A549 (cell line): Measurements from ENCODE around the gene ZBTB42. TPM values are rescaled to one million over a fixed set of nuclear protein-coding genes. Genes with fewer than 3 reads are reported as not detected.

Source experiments
- ATAC-seq, 2 experiments: fragments of 200-7000 bp in 1 of 2; fragments of >200 bp in 1 of 2; cut with Nextera tagmentation in 1 of 2; cut with Tn5 transposase in 1 of 2; 3 replicates each; pipeline versions ENCODE4 v1.8.0 to v1.9.1; 2018 to 2020; ENCODE audit warnings: mild to moderate bottlenecking in 1 of 2, moderate library complexity in 1 of 2
- CTCF ChIA-PET: fragments of 300-600 bp; sonication (Branson Sonifier 250); formaldehyde crosslinking; extraction: SDS; loops from one replicate; lab custom pipeline; 2021; ENCODE audit warnings: antibody characterized with exemption, inconsistent platforms; lab: Yijun Ruan, JAX
- POLR2A ChIA-PET: fragments of 350-600 bp; formaldehyde crosslinking; extraction: SDS; loops from one replicate; lab custom pipeline; 2021; ENCODE audit warnings: antibody characterized with exemption, inconsistent platforms; lab: Yijun Ruan, JAX
- DNase-seq, 2 experiments: peaks; one replicate each; pipeline versions ENCODE4 v3.0.0 to v3.0.0-alpha.2; 2011 to 2016; ENCODE audit warnings: low read depth in 1 of 2, low spot score in 1 of 2
- FAIRE-seq: peaks from 2 replicates; lab custom pipeline; 2011; peaks lifted over from hg19 to GRCh38; lab: Jason Lieb, UNC
- H3K27ac ChIP-seq, 2 experiments: fragments of >200 bp; sonication (Bioruptor Twin); formaldehyde crosslinking; 3 replicates each; pipeline ENCODE4 v1.5.1; 2016 to 2017
- H3K4me1 ChIP-seq: fragments of >200 bp; sonication (Bioruptor Twin); formaldehyde crosslinking; 3 replicates; pipeline ENCODE4 v1.6.1; 2016
- H3K4me2 ChIP-seq: fragments of >200 bp; sonication (Bioruptor Twin); formaldehyde crosslinking; 3 replicates; pipeline ENCODE4 v1.6.1; 2016
- H3K4me3 ChIP-seq: fragments of >200 bp; sonication (Bioruptor Twin); formaldehyde crosslinking; 3 replicates; pipeline ENCODE4 v1.5.1; 2016
- H3K9me3 ChIP-seq: fragments of >200 bp; sonication (Bioruptor Twin); formaldehyde crosslinking; 3 replicates; pipeline ENCODE4 v1.6.1; 2016
- EHMT2 ChIP-seq: fragments of 200-600 bp; sonication (generic); IDR thresholded peaks from 2 replicates; pipeline ENCODE4 v1.6.1; 2016; ENCODE audit warnings: antibody characterized with exemption, low read depth, mild to moderate bottlenecking, moderate library complexity
- FOXS1 ChIP-seq: fragments of 250-450 bp; sonication (Bioruptor Pico); IDR thresholded peaks from 2 replicates; pipeline ENCODE4 v1.5.0; 2020; ENCODE audit warnings: mild to moderate bottlenecking, moderate library complexity
- HOXA7 ChIP-seq: fragments of 250-450 bp; sonication (Bioruptor Pico); IDR thresholded peaks from 2 replicates; pipeline ENCODE4 v1.5.0; 2020; ENCODE audit warnings: mild to moderate bottlenecking, moderate library complexity
- JUN ChIP-seq, 2 experiments: fragments of >200 bp; sonication (Bioruptor Twin); formaldehyde crosslinking; IDR thresholded peaks; 2 replicates in 1 of 2; 3 replicates in 1 of 2; pipeline ENCODE4 v1.6.1; 2016 to 2017
- JUNB ChIP-seq: fragments of >200 bp; sonication (Bioruptor Twin); formaldehyde crosslinking; IDR thresholded peaks from 2 replicates; pipeline ENCODE4 v1.6.1; 2016
- KDM5A ChIP-seq: fragments of 200-600 bp; sonication (generic); IDR thresholded peaks from 2 replicates; pipeline ENCODE4 v1.6.1; 2016; ENCODE audit warnings: antibody characterized with exemption, mild to moderate bottlenecking
- MAFK ChIP-seq: fragments of 450-650 bp; IDR thresholded peaks from 2 replicates; pipeline ENCODE4 v1.6.1; 2014; ENCODE audit not compliant: partially characterized antibody
- MAZ ChIP-seq: fragments of 150-350 bp; IDR thresholded peaks from 2 replicates; pipeline ENCODE4 v1.6.1; 2014; ENCODE audit warnings: antibody characterized with exemption, low read depth, low read length, borderline replicate concordance
- MYC ChIP-seq: IDR thresholded peaks from 2 replicates; pipeline ENCODE4 v1.6.1; 2012; ENCODE audit warnings: mild to moderate bottlenecking, inconsistent platforms, low read length, improper control_type of control experiment, borderline replicate concordance
- NFE2L2 ChIP-seq: fragments of 150-350 bp; conservative IDR thresholded peaks from 2 replicates; pipeline ENCODE4 v1.6.1; 2014; ENCODE audit warnings: low read length
- POLR2A ChIP-seq: IDR thresholded peaks from 2 replicates; pipeline ENCODE4 v1.6.1; 2012; ENCODE audit warnings: mild to moderate bottlenecking, low read length
- RARB ChIP-seq: fragments of 250-450 bp; sonication (Bioruptor Pico); IDR thresholded peaks from 2 replicates; pipeline ENCODE4 v1.8.0; 2021; ENCODE audit warnings: mild to moderate bottlenecking, moderate library complexity
- SMC3 ChIP-seq: fragments of >200 bp; sonication (Bioruptor Twin); formaldehyde crosslinking; IDR thresholded peaks from 3 replicates; pipeline ENCODE4 v1.6.1; 2018; ENCODE audit warnings: inconsistent platforms
- ZFP36 ChIP-seq: fragments of 450-650 bp; IDR thresholded peaks from 2 replicates; pipeline ENCODE4 v1.6.1; 2014; ENCODE audit warnings: borderline replicate concordance; ENCODE audit not compliant: partially characterized antibody
- WGBS: methylation state at CpG from one replicate; pipeline ENCODE4 v1.1.6; 2017; ENCODE audit errors: missing lambda C conversion rate; 5-methylcytosine and 5-hydroxymethylcytosine counted together
- polyA plus RNA-seq, 4 experiments: library from polyadenylated mRNA; depleted of rRNA in 3 of 4; stranded (reverse); fragments of >200 nt; fragmentation: RNase III in 1 of 4; extraction: RNeasy Plus Mini Kit Qiagen cat#74134 plus additional on column Dnase treatment in 1 of 4; gene quantifications; 2 replicates in 3 of 4; 3 replicates in 1 of 4; pipeline ENCODE4 v1.2.3, GENCODE V29; 2011 to 2017
- TF ChIP-seq, protein P1 (sequence below): IDR thresholded peaks from 2 replicates; pipeline ENCODE4 v1.6.1; 2012
- TF ChIP-seq, protein P2 (sequence below): IDR thresholded peaks from 2 replicates; pipeline ENCODE4 v1.6.1; 2012
- TF ChIP-seq, protein P3 (sequence below): fragments of >200 bp; sonication (Bioruptor Twin); formaldehyde crosslinking; IDR thresholded peaks from 3 replicates; pipeline ENCODE4 v1.6.1; 2016
- TF ChIP-seq, protein P4 (sequence below): fragments of 450-650 bp; IDR thresholded peaks from 2 replicates; pipeline ENCODE4 v1.6.1; 2014; ENCODE audit warnings: antibody characterized with exemption
- TF ChIP-seq, protein P5 (sequence below): fragments of >200 bp; sonication (Bioruptor Twin); formaldehyde crosslinking; IDR thresholded peaks from 3 replicates; pipeline ENCODE4 v1.5.1; 2016
- TF ChIP-seq, protein P6 (sequence below): fragments of 250-450 bp; sonication (Bioruptor Pico); IDR thresholded peaks from 2 replicates; pipeline ENCODE4 v1.5.0; 2020; ENCODE audit warnings: low read depth, mild to moderate bottlenecking, moderate library complexity
- TF ChIP-seq, protein P7 (sequence below): fragments of 250-450 bp; sonication (Bioruptor Pico); IDR thresholded peaks from 2 replicates; pipeline ENCODE4 v1.5.0; 2021; ENCODE audit warnings: mild to moderate bottlenecking, moderate library complexity, borderline replicate concordance

Gene ZBTB42
- polyA plus RNA-seq, 2 of the 4 experiments (the other 2 are of a cell fraction), result 1.6 to 2.6 TPM

DNA sequence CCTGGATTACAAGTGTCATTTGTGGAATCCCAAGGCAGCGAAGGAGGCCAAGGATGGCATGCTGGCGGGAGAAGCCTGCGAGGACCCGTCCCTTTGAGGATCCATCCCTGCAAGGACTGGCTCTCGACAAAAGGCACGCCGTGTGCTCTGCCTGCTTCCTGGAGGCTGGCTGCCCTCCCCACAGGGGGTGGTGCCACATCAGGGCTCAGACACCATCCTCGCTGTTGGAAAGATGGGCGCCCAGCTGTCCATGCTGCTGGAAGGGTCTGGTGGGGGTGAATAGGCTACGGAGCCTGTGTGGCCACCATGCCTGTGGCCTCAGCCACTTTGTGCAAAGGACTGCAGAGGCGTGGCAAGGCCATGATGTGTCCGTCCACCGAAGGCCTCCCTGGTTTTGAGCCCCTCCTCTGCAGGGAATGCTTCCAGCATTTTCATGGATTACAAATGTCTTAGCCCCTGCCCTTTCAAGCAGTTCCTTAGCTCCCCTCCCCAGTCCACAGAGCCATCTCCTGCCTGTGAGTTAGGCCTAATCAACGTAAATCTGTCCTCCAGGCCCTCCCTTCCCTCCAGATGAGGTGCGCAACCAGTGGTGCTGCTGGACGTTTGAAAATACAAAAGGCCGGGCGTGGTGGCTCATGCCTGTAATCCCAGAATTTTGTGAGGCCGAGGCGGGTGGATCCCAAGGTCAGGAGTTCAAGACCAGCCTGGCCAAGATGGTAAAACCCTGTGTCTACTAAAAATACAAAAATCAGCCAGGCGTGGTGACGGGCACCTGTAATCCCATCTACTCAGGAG lies 22.1 kb downstream of the ZBTB42 start:
- no peak for FAIRE-seq
- WGBS, result 84% methylated on average over 22 of the region's 22 CpGs
- ChIA-PET CTCF (interaction anchor here (1.0 to 1.3 kb wide), 2 partner anchors 48 to 111 kb away, joined by 3 read pairs; no protein-coding TSS in a partner anchor), POLR2A (no interaction called here)
- no peak overlapping the region for H3K4me2 ChIP-seq
- peaks cover 14% of the 10 kb centered on the region for H3K4me1 ChIP-seq
- DNase-seq, result no peak
- no peak for ATAC-seq
- TF ChIP-seq MYC, result no peak
- H3K27ac ChIP-seq, result no peak overlapping the region
- H3K4me3 ChIP-seq, result no peak overlapping the region
- H3K9me3 ChIP-seq, result no peaks in the 10 kb centered on the region

DNA sequence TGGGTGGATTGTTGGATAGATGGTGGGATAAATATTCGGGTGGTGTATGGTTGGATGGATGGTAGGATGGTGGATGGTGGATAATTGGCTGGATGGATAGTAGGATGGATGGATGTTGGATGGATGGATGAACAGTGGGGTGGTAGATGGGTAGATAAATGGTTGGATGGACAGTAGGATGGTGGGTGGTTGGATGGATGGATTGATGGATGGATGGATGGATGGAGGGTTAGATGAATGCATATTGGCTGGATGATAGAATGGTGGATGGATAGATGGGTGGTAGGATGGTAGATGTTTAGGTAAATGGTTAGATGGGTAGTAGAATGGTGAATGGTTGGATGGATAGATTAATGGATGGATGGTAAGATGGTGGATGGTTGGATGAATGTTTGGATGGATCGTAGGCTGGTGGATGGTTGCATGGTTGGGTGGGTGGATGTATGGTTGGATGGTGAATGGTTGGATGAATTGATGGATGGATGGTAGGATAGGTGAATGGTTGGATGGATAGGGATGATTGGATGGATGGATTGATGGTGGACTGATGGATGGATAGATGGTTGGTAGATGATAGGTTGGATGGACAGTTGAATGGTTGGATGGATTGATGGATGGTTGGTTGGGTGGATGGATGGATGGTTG lies 23.6 kb downstream of the ZBTB42 start:
- no peak for FAIRE-seq

DNA sequence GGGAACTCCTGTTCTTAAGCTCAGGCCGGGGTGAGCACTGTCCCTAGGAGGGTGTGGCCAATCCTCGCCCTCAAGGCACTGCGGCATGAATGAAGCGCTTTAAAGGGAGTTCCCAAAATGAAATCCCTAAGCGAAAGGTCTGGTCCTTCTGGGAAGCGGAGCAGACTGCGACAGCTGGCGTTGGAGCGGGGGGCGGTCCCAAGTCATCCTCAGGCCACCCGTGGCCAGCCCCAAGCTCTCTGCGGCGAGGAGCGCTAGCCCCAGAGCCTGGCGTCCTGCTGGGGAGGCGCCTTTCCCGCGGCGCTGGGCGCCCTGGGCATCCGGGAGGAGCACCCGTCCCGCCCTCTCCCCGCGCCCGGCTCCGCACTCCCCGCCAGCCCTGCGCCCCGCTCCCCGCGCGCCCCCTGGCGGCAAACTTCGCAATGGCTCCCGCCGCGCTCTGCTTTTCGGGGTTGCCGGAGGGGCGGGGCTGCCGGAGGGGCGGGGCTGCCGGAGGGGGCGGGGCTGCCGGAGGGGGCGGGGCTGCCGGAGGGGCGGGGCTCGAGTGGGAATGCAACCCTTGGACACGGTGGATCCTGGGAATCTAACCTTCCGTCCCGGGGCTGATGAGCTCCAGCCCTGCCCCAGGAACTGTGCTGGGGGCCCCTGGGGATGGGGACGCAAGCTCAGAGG lies 25.4 kb downstream of the ZBTB42 start:
- peak; percentile 78 to 86 for ATAC-seq
- Histone ChIP-seq H3K9me3 (no peaks in the 10 kb centered on the region), H3K4me2 (peak overlapping the region; percentile 95), H3K4me3 (peak overlapping the region; percentile 45), H3K27ac (peak overlapping the region; percentile 54 to 89), H3K4me1 (peaks cover 9% of the 10 kb centered on the region; the same call in 2 of the 3 replicates)
- CTCF ChIA-PET, result interaction anchor here (0.8 to 4.2 kb wide), 26 partner anchors 15 to 116 kb away, joined by 3 to 88 read pairs (median 6); partner anchors contain the start of genes AKT1, SIVA1 and ZBTB42
- FAIRE-seq, result no peak
- WGBS, result 4% methylated on average over 11 of the region's 54 CpGs
- peak; percentile 82 to 92 for DNase-seq
- POLR2A ChIA-PET, result interaction anchor here (0.5 to 0.9 kb wide), 3 partner anchors 58 to 159 kb away, joined by 3 to 4 read pairs (median 3); no protein-coding TSS in a partner anchor
- TF ChIP-seq NFE2L2 (no peak), POLR2A (no peak; the same call in 1 of the 2 replicates), MAZ (0 out of 2 replicates have a peak, but pooled peaks have one; percentile 20), RARB (CRISPR knock-in tag) (no peak), JUNB (no peak), HOXA7 (CRISPR knock-in tag) (no peak), MAFK (no peak), FOXS1 (no peak), JUN (IDR thresholded peaks at IDR 0.05) (peak in 1 of 2 experiments; percentile 56; a peak in 2 of 5 replicates), KDM5A (no peak), ZFP36 (no peak), SMC3 (peak; percentile 86)
- TF ChIP-seq, protein P1, sequence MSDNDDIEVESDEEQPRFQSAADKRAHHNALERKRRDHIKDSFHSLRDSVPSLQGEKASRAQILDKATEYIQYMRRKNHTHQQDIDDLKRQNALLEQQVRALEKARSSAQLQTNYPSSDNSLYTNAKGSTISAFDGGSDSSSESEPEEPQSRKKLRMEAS, result no peak; the same call in 1 of the 2 replicates
- TF ChIP-seq, protein P2, sequence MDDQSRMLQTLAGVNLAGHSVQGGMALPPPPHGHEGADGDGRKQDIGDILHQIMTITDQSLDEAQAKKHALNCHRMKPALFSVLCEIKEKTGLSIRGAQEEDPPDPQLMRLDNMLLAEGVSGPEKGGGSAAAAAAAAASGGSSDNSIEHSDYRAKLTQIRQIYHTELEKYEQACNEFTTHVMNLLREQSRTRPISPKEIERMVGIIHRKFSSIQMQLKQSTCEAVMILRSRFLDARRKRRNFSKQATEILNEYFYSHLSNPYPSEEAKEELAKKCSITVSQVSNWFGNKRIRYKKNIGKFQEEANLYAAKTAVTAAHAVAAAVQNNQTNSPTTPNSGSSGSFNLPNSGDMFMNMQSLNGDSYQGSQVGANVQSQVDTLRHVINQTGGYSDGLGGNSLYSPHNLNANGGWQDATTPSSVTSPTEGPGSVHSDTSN, result no peak
- TF ChIP-seq, protein P3, sequence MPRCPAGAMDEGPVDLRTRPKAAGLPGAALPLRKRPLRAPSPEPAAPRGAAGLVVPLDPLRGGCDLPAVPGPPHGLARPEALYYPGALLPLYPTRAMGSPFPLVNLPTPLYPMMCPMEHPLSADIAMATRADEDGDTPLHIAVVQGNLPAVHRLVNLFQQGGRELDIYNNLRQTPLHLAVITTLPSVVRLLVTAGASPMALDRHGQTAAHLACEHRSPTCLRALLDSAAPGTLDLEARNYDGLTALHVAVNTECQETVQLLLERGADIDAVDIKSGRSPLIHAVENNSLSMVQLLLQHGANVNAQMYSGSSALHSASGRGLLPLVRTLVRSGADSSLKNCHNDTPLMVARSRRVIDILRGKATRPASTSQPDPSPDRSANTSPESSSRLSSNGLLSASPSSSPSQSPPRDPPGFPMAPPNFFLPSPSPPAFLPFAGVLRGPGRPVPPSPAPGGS, result no peak
- TF ChIP-seq, protein P4, sequence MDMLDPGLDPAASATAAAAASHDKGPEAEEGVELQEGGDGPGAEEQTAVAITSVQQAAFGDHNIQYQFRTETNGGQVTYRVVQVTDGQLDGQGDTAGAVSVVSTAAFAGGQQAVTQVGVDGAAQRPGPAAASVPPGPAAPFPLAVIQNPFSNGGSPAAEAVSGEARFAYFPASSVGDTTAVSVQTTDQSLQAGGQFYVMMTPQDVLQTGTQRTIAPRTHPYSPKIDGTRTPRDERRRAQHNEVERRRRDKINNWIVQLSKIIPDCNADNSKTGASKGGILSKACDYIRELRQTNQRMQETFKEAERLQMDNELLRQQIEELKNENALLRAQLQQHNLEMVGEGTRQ, result no peak
- TF ChIP-seq, protein P5, sequence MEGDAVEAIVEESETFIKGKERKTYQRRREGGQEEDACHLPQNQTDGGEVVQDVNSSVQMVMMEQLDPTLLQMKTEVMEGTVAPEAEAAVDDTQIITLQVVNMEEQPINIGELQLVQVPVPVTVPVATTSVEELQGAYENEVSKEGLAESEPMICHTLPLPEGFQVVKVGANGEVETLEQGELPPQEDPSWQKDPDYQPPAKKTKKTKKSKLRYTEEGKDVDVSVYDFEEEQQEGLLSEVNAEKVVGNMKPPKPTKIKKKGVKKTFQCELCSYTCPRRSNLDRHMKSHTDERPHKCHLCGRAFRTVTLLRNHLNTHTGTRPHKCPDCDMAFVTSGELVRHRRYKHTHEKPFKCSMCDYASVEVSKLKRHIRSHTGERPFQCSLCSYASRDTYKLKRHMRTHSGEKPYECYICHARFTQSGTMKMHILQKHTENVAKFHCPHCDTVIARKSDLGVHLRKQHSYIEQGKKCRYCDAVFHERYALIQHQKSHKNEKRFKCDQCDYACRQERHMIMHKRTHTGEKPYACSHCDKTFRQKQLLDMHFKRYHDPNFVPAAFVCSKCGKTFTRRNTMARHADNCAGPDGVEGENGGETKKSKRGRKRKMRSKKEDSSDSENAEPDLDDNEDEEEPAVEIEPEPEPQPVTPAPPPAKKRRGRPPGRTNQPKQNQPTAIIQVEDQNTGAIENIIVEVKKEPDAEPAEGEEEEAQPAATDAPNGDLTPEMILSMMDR, result peak; percentile 92
- TF ChIP-seq, protein P6, sequence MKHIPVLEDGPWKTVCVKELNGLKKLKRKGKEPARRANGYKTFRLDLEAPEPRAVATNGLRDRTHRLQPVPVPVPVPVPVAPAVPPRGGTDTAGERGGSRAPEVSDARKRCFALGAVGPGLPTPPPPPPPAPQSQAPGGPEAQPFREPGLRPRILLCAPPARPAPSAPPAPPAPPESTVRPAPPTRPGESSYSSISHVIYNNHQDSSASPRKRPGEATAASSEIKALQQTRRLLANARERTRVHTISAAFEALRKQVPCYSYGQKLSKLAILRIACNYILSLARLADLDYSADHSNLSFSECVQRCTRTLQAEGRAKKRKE (CRISPR knock-in tag), result no peak

More for the DNA sequence above, 23.6 kb downstream of the ZBTB42 start:
- H3K27ac ChIP-seq, result no peak overlapping the region
- H3K4me3 ChIP-seq, result no peak overlapping the region
- WGBS, result 70% methylated on average over 2 of the region's 2 CpGs
- H3K4me2 ChIP-seq, result no peak overlapping the region
- POLR2A ChIA-PET, result no interaction called here
- TF ChIP-seq, protein P7, sequence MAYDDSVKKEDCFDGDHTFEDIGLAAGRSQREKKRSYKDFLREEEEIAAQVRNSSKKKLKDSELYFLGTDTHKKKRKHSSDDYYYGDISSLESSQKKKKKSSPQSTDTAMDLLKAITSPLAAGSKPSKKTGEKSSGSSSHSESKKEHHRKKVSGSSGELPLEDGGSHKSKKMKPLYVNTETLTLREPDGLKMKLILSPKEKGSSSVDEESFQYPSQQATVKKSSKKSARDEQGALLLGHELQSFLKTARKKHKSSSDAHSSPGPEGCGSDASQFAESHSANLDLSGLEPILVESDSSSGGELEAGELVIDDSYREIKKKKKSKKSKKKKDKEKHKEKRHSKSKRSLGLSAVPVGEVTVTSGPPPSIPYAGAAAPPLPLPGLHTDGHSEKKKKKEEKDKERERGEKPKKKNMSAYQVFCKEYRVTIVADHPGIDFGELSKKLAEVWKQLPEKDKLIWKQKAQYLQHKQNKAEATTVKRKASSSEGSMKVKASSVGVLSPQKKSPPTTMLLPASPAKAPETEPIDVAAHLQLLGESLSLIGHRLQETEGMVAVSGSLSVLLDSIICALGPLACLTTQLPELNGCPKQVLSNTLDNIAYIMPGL (CRISPR knock-in tag), result no peak
- TF ChIP-seq EHMT2 (peak; percentile 59; the same call in 1 of the 2 replicates), MAZ (no peak)
- TF ChIP-seq, all 56 proteins: peak for 1
- CTCF ChIA-PET, result interaction anchor here (3.5 kb wide), 2 partner anchors 23 to 55 kb away, joined by 28 to 88 read pairs; no protein-coding TSS in a partner anchor
- peaks cover 14% of the 10 kb centered on the region for H3K4me1 ChIP-seq
- ATAC-seq, result no peak
- DNase-seq, result no peak
- H3K9me3 ChIP-seq, result no peaks in the 10 kb centered on the region
